Neural cell (in vitro differentiated cells): Measurements from ENCODE around the gene MAPT. TPM values are rescaled to one million over a fixed set of nuclear protein-coding genes. Genes with fewer than 3 reads are reported as not detected.

ENCODE experiments used
- H2AFZ ChIP-seq: fragments of 200-600, 300-800 bp; sonication (generic), shearing (Covaris generic); 2 replicates; pipeline ENCODE4 v1.6.0; 2014; ENCODE audit warnings: low read depth, mild to moderate bottlenecking, antibody characterized with exemption, low read length, moderate library complexity
- H3F3A ChIP-seq: fragments of 200-600 bp; shearing (Covaris generic); 2 replicates; pipeline ENCODE4 v1.6.1; 2016; ENCODE audit warnings: mild to moderate bottlenecking, moderate library complexity, mixed read lengths, antibody characterized with exemption, low read length; ENCODE audit not compliant: insufficient read depth, poor library complexity, severe bottlenecking
- H3K27ac ChIP-seq: fragments of 200-600, 300-800 bp; sonication (generic), shearing (Covaris generic); 2 replicates; pipeline ENCODE4 v1.5.1; 2014; ENCODE audit warnings: mild to moderate bottlenecking, low read length, moderate library complexity
- H3K27me3 ChIP-seq: fragments of 300-800, 200-600 bp; sonication (generic), shearing (Covaris generic); 2 replicates; pipeline ENCODE4 v1.6.0; 2014; ENCODE audit warnings: mild to moderate bottlenecking, low read depth, low read length, moderate library complexity; ENCODE audit not compliant: insufficient read depth
- H3K36me3 ChIP-seq: fragments of 300-800, 200-600 bp; sonication (generic), shearing (Covaris generic); 2 replicates; pipeline ENCODE4 v1.5.1; 2014; ENCODE audit warnings: mild to moderate bottlenecking, antibody characterized with exemption, low read length, moderate library complexity; ENCODE audit not compliant: insufficient read depth
- H3K4me2 ChIP-seq: fragments of 300-800, 200-600 bp; sonication (generic), shearing (Covaris generic); 2 replicates; pipeline ENCODE4 v1.6.0; 2014; ENCODE audit warnings: mild to moderate bottlenecking, low read length
- H3K4me3 ChIP-seq: fragments of 300-800, 200-600 bp; sonication (generic), shearing (Covaris generic); 2 replicates; pipeline ENCODE4 v1.5.1; 2014; ENCODE audit warnings: mild to moderate bottlenecking, low read length, moderate library complexity
- H3K79me2 ChIP-seq: fragments of 200-600 bp; shearing (Covaris generic); replicated peaks from 2 replicates; pipeline ENCODE4 v1.6.0; 2014; ENCODE audit warnings: mild to moderate bottlenecking, low read length, moderate library complexity; ENCODE audit not compliant: insufficient read depth
- H3K9ac ChIP-seq: fragments of 300-800, 200-600 bp; sonication (generic), shearing (Covaris generic); 2 replicates; pipeline ENCODE4 v1.6.1; 2016; ENCODE audit warnings: mild to moderate bottlenecking, low read length, mixed read lengths
- H3K9me2 ChIP-seq: fragments of 200-600 bp; shearing (Covaris generic); 2 replicates; pipeline ENCODE4 v1.6.1; 2016; ENCODE audit warnings: mild to moderate bottlenecking, low read length, mixed read lengths; ENCODE audit not compliant: insufficient read depth
- H3K9me3 ChIP-seq: fragments of 200-600, 300-800 bp; sonication (generic), shearing (Covaris generic); 2 replicates; pipeline ENCODE4 v1.6.1; 2016; ENCODE audit warnings: mild to moderate bottlenecking, mixed run types, low read length, moderate library complexity, mixed read lengths
- H4K20me1 ChIP-seq: fragments of 200-600 bp; shearing (Covaris generic); 2 replicates; pipeline ENCODE4 v1.6.1; 2016; ENCODE audit warnings: mild to moderate bottlenecking, mixed run types; ENCODE audit not compliant: insufficient read depth
- CTCF ChIP-seq: fragments of 450-650 bp; IDR thresholded peaks from 2 replicates; pipeline ENCODE4 v1.5.1; 2014; ENCODE audit warnings: antibody characterized with exemption, mild to moderate bottlenecking, moderate library complexity; ENCODE audit not compliant: poor library complexity, severe bottlenecking
- EP300 ChIP-seq: fragments of 450-650 bp; conservative IDR thresholded peaks from 2 replicates; pipeline ENCODE4 v1.6.1; 2014; ENCODE audit warnings: antibody characterized with exemption, mild to moderate bottlenecking, moderate library complexity; ENCODE audit not compliant: poor library complexity, severe bottlenecking
- EZH2 ChIP-seq: fragments of 200-600, 300-800 bp; shearing (Covaris generic), sonication (generic); IDR thresholded peaks from 2 replicates; pipeline ENCODE4 v1.6.1; 2014; ENCODE audit warnings: antibody characterized with exemption, low read length, borderline replicate concordance, mild to moderate bottlenecking; ENCODE audit not compliant: insufficient read depth, poor library complexity, severe bottlenecking
- MXI1 ChIP-seq: fragments of 450-650 bp; conservative IDR thresholded peaks from 2 replicates; pipeline ENCODE4 v1.6.1; 2014; ENCODE audit warnings: antibody characterized with exemption, mild to moderate bottlenecking; ENCODE audit not compliant: poor library complexity, severe bottlenecking
- POLR2AphosphoS5 ChIP-seq: IDR thresholded peaks from 2 replicates; pipeline ENCODE4 v1.6.1; 2012
- RAD21 ChIP-seq: fragments of 450-650 bp; conservative IDR thresholded peaks from 2 replicates; pipeline ENCODE4 v1.6.1; 2014; ENCODE audit warnings: antibody characterized with exemption, mild to moderate bottlenecking, moderate library complexity
- REST ChIP-seq: IDR thresholded peaks from 2 replicates; pipeline ENCODE4 v1.6.1; 2012; ENCODE audit warnings: borderline replicate concordance
- SMC3 ChIP-seq: fragments of 450-650 bp; conservative IDR thresholded peaks from 2 replicates; pipeline ENCODE4 v1.6.1; 2014; ENCODE audit warnings: antibody characterized with exemption, mild to moderate bottlenecking, moderate library complexity; ENCODE audit not compliant: poor library complexity
- TAF1 ChIP-seq: IDR thresholded peaks from 2 replicates; pipeline ENCODE4 v1.6.1; 2012; ENCODE audit warnings: low read depth
- polyA plus RNA-seq: library from polyadenylated mRNA; depleted of rRNA; stranded (reverse); fragments of >200 nt; gene quantifications from 2 replicates; pipeline ENCODE4 v1.2.3, GENCODE V29; 2014

The MAPT gene
- polyA plus RNA-seq, 1 donor from 2014 or later: 94.5 TPM

GRCh38 chr17:46009681-46010596 lies 115.6 kb downstream of the MAPT start:
- Histone ChIP-seq H3K9me3 (no peaks in the 10 kb centered on the region), H3K36me3 (peaks cover 10% of the 10 kb centered on the region), H3K27me3 (no peaks in the 10 kb centered on the region), H3K79me2 (no peaks in the 10 kb centered on the region), H4K20me1 (no peaks in the 10 kb centered on the region), H3K4me2 (no peak overlapping the region), H3K9me2 (no peaks in the 10 kb centered on the region), H3K27ac (no peak overlapping the region), H2AFZ (no peak overlapping the region), H3F3A (no peaks in the 10 kb centered on the region), H3K9ac (no peak overlapping the region), H3K4me3 (no peak overlapping the region)
- no peak for TF ChIP-seq EZH2
- no peak for TF ChIP-seq RAD21
- TF ChIP-seq MXI1: no peak
- no peak for TF ChIP-seq POLR2AphosphoS5
- TF ChIP-seq CTCF: no peak
- no peak for TF ChIP-seq SMC3

GRCh38 chr17:46010597-46011186 lies 116.3 kb downstream of the MAPT start:
- Histone ChIP-seq H4K20me1 (no peaks in the 10 kb centered on the region), H3K9me3 (no peaks in the 10 kb centered on the region), H3F3A (no peaks in the 10 kb centered on the region), H3K79me2 (no peaks in the 10 kb centered on the region), H2AFZ (no peak overlapping the region), H3K27me3 (no peaks in the 10 kb centered on the region), H3K4me2 (no peak overlapping the region), H3K9me2 (no peaks in the 10 kb centered on the region), H3K27ac (no peak overlapping the region), H3K9ac (no peak overlapping the region), H3K4me3 (no peak overlapping the region), H3K36me3 (peaks cover 5% of the 10 kb centered on the region)
- TF ChIP-seq SMC3: no peak
- TF ChIP-seq EP300: no peak
- TF ChIP-seq POLR2AphosphoS5: no peak
- TF ChIP-seq RAD21: no peak
- no peak for TF ChIP-seq CTCF
- no peak for TF ChIP-seq TAF1
- TF ChIP-seq REST: no peak
- TF ChIP-seq EZH2: no peak
- TF ChIP-seq MXI1: no peak
